ENCODE measurements around the gene NCF1.
"Not testable (repeated sequence)": the region's sequence is repeated elsewhere in the genome, so short reads cannot be mapped to it uniquely, and the experiment has no call there.

NCF1 gene

GRCh38 chr7:74766991-74767390, 6.8 kb upstream of the NCF1 start:
- not testable (repeated sequence) for H4K20me1 ChIP-seq

DNA sequence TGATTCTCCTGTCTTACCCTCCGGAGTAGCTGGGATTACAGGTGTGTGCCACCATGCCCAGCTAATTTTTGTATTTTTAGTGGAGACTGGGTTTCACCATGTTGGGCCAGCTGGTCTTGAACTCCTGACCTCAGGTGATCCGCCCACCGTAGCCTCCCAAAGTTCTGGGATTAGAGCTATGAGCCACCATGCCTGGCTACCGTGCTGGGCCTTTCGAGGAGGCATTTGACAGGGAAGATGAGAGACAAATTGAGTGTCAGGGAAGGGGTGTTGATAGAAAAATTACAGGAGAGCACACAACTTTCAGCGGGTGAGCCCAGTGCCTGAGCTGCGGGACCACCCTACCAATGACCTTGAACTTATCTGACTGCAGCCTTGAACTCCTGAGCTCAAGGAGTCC, 3.7 kb upstream of the NCF1 start:
- H3K4me3 ChIP-seq, H3K27me3 ChIP-seq, H3K4me2 ChIP-seq, H3K9ac ChIP-seq, H3K27ac ChIP-seq, H3K9me3 ChIP-seq, H4K20me1 ChIP-seq, H3K4me1 ChIP-seq, H3K36me3 ChIP-seq: not testable (repeated sequence)

More at GRCh38 chr7:74766991-74767390, 6.8 kb upstream of the NCF1 start:
- Histone ChIP-seq H3K4me1 (peaks cover 13% of the 10 kb centered on the region), H3K4me2 (peak overlapping the region; percentile 39; the same call in 1 of the 2 replicates)
- H3K9ac ChIP-seq, H3K36me3 ChIP-seq, H3K4me3 ChIP-seq, H3K9me3 ChIP-seq, H3K27ac ChIP-seq, H3K27me3 ChIP-seq: not testable (repeated sequence)

DNA sequence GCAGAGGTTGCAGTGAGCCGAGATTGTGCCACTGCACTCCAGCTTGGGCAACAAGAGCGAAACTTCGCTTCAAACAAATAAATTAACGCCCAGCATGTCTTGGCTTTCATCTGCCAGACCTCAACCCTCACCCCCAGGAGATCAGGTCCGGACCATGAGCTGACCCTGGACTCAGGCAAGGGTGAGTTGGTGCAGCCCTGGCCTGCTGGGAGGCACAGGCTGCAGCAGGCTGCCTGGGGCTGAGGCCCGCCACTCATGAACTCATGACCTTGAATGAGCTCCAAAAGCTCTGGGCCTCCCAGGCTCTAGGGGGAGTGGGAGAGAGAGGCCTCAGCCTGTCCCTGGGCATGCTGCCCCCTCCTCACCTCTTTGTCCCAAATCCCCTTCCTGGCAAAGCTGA, 1.7 kb upstream of the NCF1 start:
- H3K4me2 ChIP-seq, H3K4me1 ChIP-seq, H4K20me1 ChIP-seq, H3K27ac ChIP-seq, H3K4me3 ChIP-seq, H3K9me3 ChIP-seq, H3K9ac ChIP-seq, H3K27me3 ChIP-seq, H3K36me3 ChIP-seq: not testable (repeated sequence)

GRCh38 chr7:74775111-74775510, 1.3 kb downstream of the NCF1 start:
- not testable (repeated sequence) for H3K4me3 ChIP-seq, H3K9me3 ChIP-seq, H3K27me3 ChIP-seq, H3K4me2 ChIP-seq, H3K9ac ChIP-seq, H3K4me1 ChIP-seq, H3K27ac ChIP-seq, H3K36me3 ChIP-seq, H4K20me1 ChIP-seq

DNA sequence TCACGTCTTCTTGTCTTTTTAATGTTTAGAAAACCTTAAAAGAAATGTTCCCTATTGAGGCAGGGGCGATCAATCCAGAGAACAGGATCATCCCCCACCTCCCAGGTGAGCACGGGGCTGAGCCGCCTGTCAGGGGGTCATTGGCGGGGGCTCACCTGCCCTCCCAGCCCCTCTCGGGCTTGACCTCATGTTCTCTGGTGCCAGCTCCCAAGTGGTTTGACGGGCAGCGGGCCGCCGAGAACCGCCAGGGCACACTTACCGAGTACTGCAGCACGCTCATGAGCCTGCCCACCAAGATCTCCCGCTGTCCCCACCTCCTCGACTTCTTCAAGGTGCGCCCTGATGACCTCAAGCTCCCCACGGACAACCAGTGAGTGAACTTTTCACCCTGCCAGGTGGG, 5.2 kb downstream of the NCF1 start:
- not testable (repeated sequence) for H3K36me3 ChIP-seq, H3K4me1 ChIP-seq, H3K27me3 ChIP-seq, H3K4me2 ChIP-seq, H3K9ac ChIP-seq, H3K4me3 ChIP-seq, H3K9me3 ChIP-seq, H4K20me1 ChIP-seq, H3K27ac ChIP-seq

GRCh38 chr7:74781746-74782145, 7.9 kb downstream of the NCF1 start:
- H3K27me3 ChIP-seq, H3K4me2 ChIP-seq, H3K27ac ChIP-seq, H3K4me3 ChIP-seq, H3K36me3 ChIP-seq, H4K20me1 ChIP-seq, H3K9ac ChIP-seq, H3K4me1 ChIP-seq, H3K9me3 ChIP-seq: not testable (repeated sequence)

- not testable (repeated sequence) for H3K4me2 ChIP-seq, H3K36me3 ChIP-seq, H3K9ac ChIP-seq, H3K9me3 ChIP-seq, H3K27me3 ChIP-seq, H3K4me3 ChIP-seq, H3K27ac ChIP-seq, H3K4me1 ChIP-seq, H4K20me1 ChIP-seq
These were observed 9.8 kb downstream of the NCF1 start for GRCh38 chr7:74783595-74783994.

DNA sequence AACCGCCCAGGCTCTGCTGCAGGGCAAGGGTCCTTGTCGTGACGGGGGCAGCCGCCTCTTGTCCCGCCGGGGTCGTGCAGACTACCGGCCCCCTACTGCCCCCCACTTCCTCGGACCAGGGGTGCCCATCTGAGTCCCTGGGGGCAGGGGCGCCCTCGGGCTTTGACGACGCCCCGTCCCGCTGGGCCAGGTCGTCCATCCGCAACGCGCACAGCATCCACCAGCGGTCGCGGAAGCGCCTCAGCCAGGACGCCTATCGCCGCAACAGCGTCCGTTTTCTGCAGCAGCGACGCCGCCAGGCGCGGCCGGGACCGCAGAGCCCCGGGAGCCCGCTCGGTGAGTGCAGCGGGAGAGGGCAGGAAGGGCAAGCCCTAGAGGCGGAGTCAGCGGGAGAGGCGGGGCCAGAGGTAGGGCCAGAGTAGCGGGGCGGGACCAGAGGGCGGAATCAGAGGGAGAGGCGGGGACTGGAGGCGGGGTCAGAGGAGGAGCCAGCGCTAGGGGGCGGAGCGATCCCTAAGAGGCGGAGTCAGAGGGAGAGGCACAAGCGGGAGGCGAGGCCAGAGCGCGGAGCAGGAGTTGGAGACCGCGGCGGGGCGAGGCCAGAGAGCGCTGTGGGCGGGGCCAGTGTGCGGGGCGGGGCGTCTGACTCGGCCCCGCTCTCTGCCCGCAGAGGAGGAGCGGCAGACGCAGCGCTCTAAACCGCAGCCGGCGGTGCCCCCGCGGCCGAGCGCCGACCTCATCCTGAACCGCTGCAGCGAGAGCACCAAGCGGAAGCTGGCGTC, 14.7 kb downstream of the NCF1 start:
- H3K4me2 ChIP-seq, H3K9ac ChIP-seq: not testable (repeated sequence)
- H3K4me3 ChIP-seq: peak overlapping the region; percentile 47; the same call in 1 of the 2 replicates

GRCh38 chr7:74789200-74789736, 15.5 kb downstream of the NCF1 start:
- not testable (repeated sequence) for H3K4me3 ChIP-seq, H4K20me1 ChIP-seq, H3K9ac ChIP-seq, H3K9me3 ChIP-seq, H3K27me3 ChIP-seq, H3K27ac ChIP-seq, H3K36me3 ChIP-seq, H3K4me2 ChIP-seq, H3K4me1 ChIP-seq

More for the DNA sequence above, 14.7 kb downstream of the NCF1 start:
- not testable (repeated sequence) for H3K4me1 ChIP-seq, H3K36me3 ChIP-seq, H3K9me3 ChIP-seq, H4K20me1 ChIP-seq, H3K27ac ChIP-seq, H3K27me3 ChIP-seq

- not testable (repeated sequence) for H3K4me1 ChIP-seq, H3K4me2 ChIP-seq, H3K27ac ChIP-seq, H3K36me3 ChIP-seq, H4K20me1 ChIP-seq, H3K9me3 ChIP-seq, H3K27me3 ChIP-seq, H3K4me3 ChIP-seq, H3K9ac ChIP-seq
These were observed 24.2 kb downstream of the NCF1 start for GRCh38 chr7:74797848-74798622.

- not testable (repeated sequence) for H3K27ac ChIP-seq, H3K9me3 ChIP-seq, H3K4me2 ChIP-seq, H3K36me3 ChIP-seq, H3K9ac ChIP-seq, H3K4me3 ChIP-seq, H4K20me1 ChIP-seq, H3K4me1 ChIP-seq, H3K27me3 ChIP-seq
These were observed 24.8 kb downstream of the NCF1 start for GRCh38 chr7:74798644-74799043.

- not testable (repeated sequence) for H3K27me3 ChIP-seq, H4K20me1 ChIP-seq, H3K4me3 ChIP-seq, H3K9me3 ChIP-seq, H3K27ac ChIP-seq, H3K4me1 ChIP-seq, H3K9ac ChIP-seq, H3K36me3 ChIP-seq, H3K4me2 ChIP-seq
These were observed 42.1 kb downstream of the NCF1 start for GRCh38 chr7:74815882-74816281.

GRCh38 chr7:74820146-74820805, 46.5 kb downstream of the NCF1 start:
- not testable (repeated sequence) for H3K27me3 ChIP-seq, H3K9me3 ChIP-seq, H4K20me1 ChIP-seq, H3K4me1 ChIP-seq, H3K36me3 ChIP-seq, H3K27ac ChIP-seq, H3K4me2 ChIP-seq, H3K9ac ChIP-seq, H3K4me3 ChIP-seq

DNA sequence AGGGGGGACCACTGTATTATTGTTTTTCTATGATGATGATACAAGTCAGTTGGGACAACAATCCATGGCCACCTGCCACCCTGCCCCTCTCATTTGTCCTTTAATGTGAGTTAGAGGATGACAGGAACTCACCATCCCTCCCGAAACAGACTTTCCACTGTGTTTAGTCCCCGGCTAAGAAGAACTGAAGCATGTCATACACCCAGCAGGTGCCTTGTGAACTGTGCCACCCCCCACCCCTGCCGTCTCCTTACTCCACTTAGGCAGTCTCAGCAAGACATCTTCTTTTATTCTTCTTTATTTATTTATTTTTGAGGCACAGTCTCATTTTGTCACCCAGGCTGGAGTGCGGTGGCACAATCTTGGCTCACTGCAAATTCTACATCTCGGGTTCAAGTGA, 47.4 kb downstream of the NCF1 start:
- H3K9me3 ChIP-seq, H3K27ac ChIP-seq, H3K4me1 ChIP-seq, H3K4me2 ChIP-seq, H3K4me3 ChIP-seq, H3K27me3 ChIP-seq, H3K36me3 ChIP-seq, H4K20me1 ChIP-seq, H3K9ac ChIP-seq: not testable (repeated sequence)

All from BLaER1 (cell line).